Left lung (tissue), 14 donors: ENCODE data around the gene CAPZA3. TPM values are rescaled to one million over a fixed set of nuclear protein-coding genes. Genes with fewer than 3 reads are reported as not detected.
"Not testable (repeated sequence)": the region's sequence is repeated elsewhere in the genome, so short reads cannot be mapped to it uniquely, and the experiment has no call there.

Experiments
- ATAC-seq: fragments of 200-7000 bp; cut with Tn5 transposase; one replicate; pipeline ENCODE4 v1.9.1; 2020; ENCODE audit warnings: moderate library complexity
- DNase-seq, 4 donors: peaks; one replicate each; pipeline ENCODE4 v3.0.0-alpha.2; 2013 to 2020
- H3K27ac ChIP-seq, 2 donors: fragments of 200-600 bp; sonication (generic) in 1 of 2; one replicate each; pipeline versions ENCODE4 v1.5.0 to v1.8.0; 2020 to 2021
- H3K27me3 ChIP-seq, 2 donors: fragments of 200-600 bp; sonication (generic) in 1 of 2; one replicate each; pipeline versions ENCODE4 v1.5.0 to v1.8.0; 2020 to 2021
- H3K36me3 ChIP-seq, 2 donors: fragments of 200-600 bp; sonication (generic) in 1 of 2; one replicate each; pipeline versions ENCODE4 v1.5.0 to v1.8.0; 2020 to 2021
- H3K4me1 ChIP-seq, 2 donors: fragments of 200-600 bp; one replicate each; pipeline ENCODE4 v1.8.0; 2021
- H3K4me3 ChIP-seq, 2 donors: fragments of 200-600 bp; sonication (generic) in 1 of 2; one replicate each; pipeline versions ENCODE4 v1.5.0 to v1.8.0; 2020 to 2021; ENCODE audit warnings: mild to moderate bottlenecking in 1 of 2
- H3K9me3 ChIP-seq, 2 donors: fragments of 200-600 bp; sonication (generic) in 1 of 2; one replicate each; pipeline versions ENCODE4 v1.5.0 to v1.8.0; 2020 to 2021
- CTCF ChIP-seq, 2 donors: fragments of 200-600 bp; sonication (generic) in 1 of 2; IDR thresholded peaks; one replicate each; pipeline versions ENCODE4 v1.5.0 to v1.8.0; 2021; ENCODE audit warnings: antibody characterized with exemption in 2 of 2
- intact Hi-C, 2 donors: fragments of 100-400 bp; cut with DNase I; formaldehyde crosslinking; loops; one replicate each; pipeline versions ENCODE4 v1.11.2 to v1.14.2; 2022
- long read RNA-seq, 12 donors: library from polyadenylated mRNA in 2 of 12; unstranded in 2 of 12; transcript quantifications; one replicate each; pipeline ENCODE4 v2.0.0 and lab custom pipeline, GENCODE V29; 2019 to 2026
- polyA plus RNA-seq, 6 donors: library from polyadenylated mRNA; unstranded; fragments of 120-200 nt; gene quantifications; one replicate each; pipeline ENCODE4 v1.2.1, GENCODE V29; 2013; ENCODE audit not compliant: insufficient read length in 6 of 6
- total RNA-seq, 2 donors: library from RNA; stranded (reverse); fragmentation: NEBNext Ultra II Directional; extraction: Animal tissue kit (Norgen Biotek cat#: 25700); gene quantifications; one replicate each; pipeline ENCODE4 v1.2.1, GENCODE V29; 2021
- donor health status: DM: no; HTN: yes; CAD: no.
- donor health status: DM: no; HTN: no; CAD: no.

The CAPZA3 gene, protein sequence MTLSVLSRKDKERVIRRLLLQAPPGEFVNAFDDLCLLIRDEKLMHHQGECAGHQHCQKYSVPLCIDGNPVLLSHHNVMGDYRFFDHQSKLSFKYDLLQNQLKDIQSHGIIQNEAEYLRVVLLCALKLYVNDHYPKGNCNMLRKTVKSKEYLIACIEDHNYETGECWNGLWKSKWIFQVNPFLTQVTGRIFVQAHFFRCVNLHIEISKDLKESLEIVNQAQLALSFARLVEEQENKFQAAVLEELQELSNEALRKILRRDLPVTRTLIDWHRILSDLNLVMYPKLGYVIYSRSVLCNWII
- total RNA-seq = not detected
- 1 to 10 TPM in 4 of 6 donors, under 1 TPM in 2; 0.46 to 2.1 (median 1.3) TPM for polyA plus RNA-seq
- long read RNA-seq, donor 1, partial matches to known transcripts = 0 of 2 reads
- long read RNA-seq, donor 1, other reads (novel, unspliced or antisense) = 0 of 2 reads
- long read RNA-seq, donor 2 = 0 reads
- long read RNA-seq, donor 3 = 0 reads
- long read RNA-seq, donor 4 = 0 reads
- long read RNA-seq, donor 5, partial matches to known transcripts = 0 of 3 reads
- long read RNA-seq, donor 5, other reads (novel, unspliced or antisense) = 0 of 3 reads
- long read RNA-seq, donor 6 = 0 reads
- long read RNA-seq, donor 7 = 0 reads
- long read RNA-seq, donor 8 = 0 reads
- long read RNA-seq, donor 9 = 0 reads
- long read RNA-seq, donor 10 = 0 reads
- long read RNA-seq, donor 11 = 0 reads
- long read RNA-seq, donor 12, partial matches to known transcripts = 0 of 1 reads
- long read RNA-seq, donor 12, other reads (novel, unspliced or antisense) = 0 of 1 reads

- Histone ChIP-seq H3K4me1 (no peaks in the 10 kb centered on the region), H3K9me3 (peaks cover 0 to 18% of the 10 kb centered on the region in 2 donors), H3K4me3 (no peak within 1 kb of the TSS), H3K27ac (no peak within 1 kb of the TSS), H3K36me3 (no peaks in the 10 kb centered on the region), H3K27me3 (no peaks in the 10 kb centered on the region)
- intact Hi-C loops = no loop called here
- ATAC-seq (no peak), DNase-seq (no peak)
- TF ChIP-seq CTCF (IDR thresholded peaks at IDR 0.05) = no peak
These were observed at the start of gene CAPZA3, which contains the start of gene PLCZ1 for GRCh38 chr12:18737819-18738218. TSS of gene CAPZA3 (plus strand) at chr12:18738119. CDS start at chr12:18738269, 150 bp downstream. TSS of gene PLCZ1 (minus strand) at chr12:18738012. CDS start at chr12:18737371, 641 bp downstream.

DNA sequence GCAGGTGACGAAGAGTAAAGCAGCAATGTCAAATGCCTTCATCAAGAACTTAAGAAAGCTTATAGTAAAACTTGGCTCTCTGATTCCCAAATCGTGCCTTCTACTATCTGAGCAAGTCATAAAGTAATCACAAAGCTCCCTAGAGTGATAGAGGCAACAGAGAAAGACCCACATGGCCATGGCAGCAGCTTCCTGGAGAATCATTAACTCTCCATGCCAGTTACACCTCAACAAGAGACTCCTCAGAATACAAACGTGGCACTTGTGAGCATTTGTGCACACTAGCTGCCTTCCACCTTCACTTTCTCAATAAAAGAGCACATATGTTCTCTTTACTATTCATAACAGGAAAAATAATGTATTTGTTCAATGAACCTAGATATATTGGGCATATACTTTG, 48.1 kb upstream of the CAPZA3 start:
- no peak overlapping the region for H3K4me3 ChIP-seq
- intact Hi-C loops = no loop called here
- no peak for TF ChIP-seq CTCF (IDR thresholded peaks at IDR 0.05)
- H3K27me3 ChIP-seq = no peaks in the 10 kb centered on the region
- no peaks in the 10 kb centered on the region for H3K4me1 ChIP-seq
- no peak for DNase-seq
- H3K9me3 ChIP-seq = no peaks in the 10 kb centered on the region
- H3K36me3 ChIP-seq = no peaks in the 10 kb centered on the region
- no peak overlapping the region for H3K27ac ChIP-seq
- ATAC-seq = no peak

- Histone ChIP-seq H3K9me3 (no peaks in the 10 kb centered on the region), H3K4me1 (no peaks in the 10 kb centered on the region), H3K36me3 (no peaks in the 10 kb centered on the region), H3K4me3 (no peak overlapping the region), H3K27me3 (no peaks in the 10 kb centered on the region), H3K27ac (no peak overlapping the region)
- intact Hi-C loops = no loop called here
- TF ChIP-seq CTCF (IDR thresholded peaks at IDR 0.05) = no peak
- DNase-seq (no peak), ATAC-seq (peak; percentile 34)
These were observed 47.3 kb upstream of the CAPZA3 start for GRCh38 chr12:18690653-18691052.

GRCh38 chr12:18693986-18694385, 43.9 kb upstream of the CAPZA3 start:
- H3K27me3 ChIP-seq, H3K9me3 ChIP-seq, ATAC-seq, H3K4me1 ChIP-seq, H3K4me3 ChIP-seq, H3K27ac ChIP-seq, intact Hi-C loops, DNase-seq, H3K36me3 ChIP-seq: not testable (repeated sequence)

- H3K27me3 ChIP-seq = no peaks in the 10 kb centered on the region
- H3K27ac ChIP-seq = no peak overlapping the region
- no peak for TF ChIP-seq CTCF (IDR thresholded peaks at IDR 0.05)
- no peaks in the 10 kb centered on the region for H3K4me1 ChIP-seq
- H3K9me3 ChIP-seq = no peaks in the 10 kb centered on the region
- DNase-seq (no peak), ATAC-seq (no peak)
- no peaks in the 10 kb centered on the region for H3K36me3 ChIP-seq
- intact Hi-C loops = no loop called here
- H3K4me3 ChIP-seq = no peak overlapping the region
These were observed 40.8 kb upstream of the CAPZA3 start for GRCh38 chr12:18696971-18697602.
